GM10248 (cell line): ENCODE data around the gene SEC61B.
A peak's percentile ranks its signal among the peaks of the same experiment; 100 is the strongest.

Experiments
- CTCF ChIA-PET: fragments of 300-600 bp; sonication (Branson Sonifier 250); formaldehyde crosslinking; extraction: SDS; loops from one replicate; lab custom pipeline; 2021; ENCODE audit warnings: antibody characterized with exemption; lab: Yijun Ruan, JAX
- POLR2A ChIA-PET: fragments of 350-650 bp; sonication (Branson Sonifier 250); formaldehyde crosslinking; extraction: SDS; loops from one replicate; lab custom pipeline; 2020; ENCODE audit warnings: antibody characterized with exemption; lab: Yijun Ruan, JAX
- DNase-seq: peaks from one replicate; pipeline ENCODE4 v3.0.0; 2012; ENCODE audit errors: extremely low spot score
- TF ChIP-seq, protein P1 (sequence below): IDR thresholded peaks from 2 replicates; pipeline ENCODE4 v1.5.1; 2012; ENCODE audit warnings: mild to moderate bottlenecking, low read depth; ENCODE audit errors: extremely low read depth, missing control alignments, control extremely low read depth

SEC61B gene

DNA sequence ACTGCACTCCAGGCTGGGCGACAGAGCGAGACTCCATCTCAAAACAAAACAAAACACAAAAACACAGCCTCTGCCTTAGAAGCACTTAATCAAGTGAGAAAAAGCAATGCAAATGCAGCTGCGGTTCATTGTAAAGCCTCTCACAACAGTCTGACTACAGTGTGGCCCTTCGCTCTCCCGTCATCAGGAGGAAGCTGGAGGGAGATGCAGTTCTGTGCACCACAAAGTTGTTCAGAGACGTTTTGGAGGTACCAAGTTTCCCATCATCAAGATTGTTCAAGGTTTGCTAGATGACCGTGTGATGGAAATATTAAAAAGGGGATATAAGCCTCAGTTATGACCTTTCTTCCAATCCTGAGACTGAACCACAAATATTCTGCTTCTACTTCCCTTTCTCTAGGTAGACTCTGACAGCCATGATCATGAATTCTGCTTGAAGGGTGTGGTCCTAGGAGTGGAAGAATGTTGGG lies 40.9 kb downstream of the SEC61B start:
- TF ChIP-seq, protein P1, sequence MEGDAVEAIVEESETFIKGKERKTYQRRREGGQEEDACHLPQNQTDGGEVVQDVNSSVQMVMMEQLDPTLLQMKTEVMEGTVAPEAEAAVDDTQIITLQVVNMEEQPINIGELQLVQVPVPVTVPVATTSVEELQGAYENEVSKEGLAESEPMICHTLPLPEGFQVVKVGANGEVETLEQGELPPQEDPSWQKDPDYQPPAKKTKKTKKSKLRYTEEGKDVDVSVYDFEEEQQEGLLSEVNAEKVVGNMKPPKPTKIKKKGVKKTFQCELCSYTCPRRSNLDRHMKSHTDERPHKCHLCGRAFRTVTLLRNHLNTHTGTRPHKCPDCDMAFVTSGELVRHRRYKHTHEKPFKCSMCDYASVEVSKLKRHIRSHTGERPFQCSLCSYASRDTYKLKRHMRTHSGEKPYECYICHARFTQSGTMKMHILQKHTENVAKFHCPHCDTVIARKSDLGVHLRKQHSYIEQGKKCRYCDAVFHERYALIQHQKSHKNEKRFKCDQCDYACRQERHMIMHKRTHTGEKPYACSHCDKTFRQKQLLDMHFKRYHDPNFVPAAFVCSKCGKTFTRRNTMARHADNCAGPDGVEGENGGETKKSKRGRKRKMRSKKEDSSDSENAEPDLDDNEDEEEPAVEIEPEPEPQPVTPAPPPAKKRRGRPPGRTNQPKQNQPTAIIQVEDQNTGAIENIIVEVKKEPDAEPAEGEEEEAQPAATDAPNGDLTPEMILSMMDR, result no peak
- CTCF ChIA-PET, result interaction anchor here (1.6 to 2.2 kb wide), 4 partner anchors 23 to 78 kb away, joined by 3 to 10 read pairs (median 6); no protein-coding TSS in a partner anchor
- DNase-seq, result peak; percentile 41
- POLR2A ChIA-PET, result interaction anchor here (0.8 to 1.1 kb wide), 2 partner anchors 31 to 559 kb away, joined by 4 read pairs; partner anchors contain the start of gene NR4A3

DNA sequence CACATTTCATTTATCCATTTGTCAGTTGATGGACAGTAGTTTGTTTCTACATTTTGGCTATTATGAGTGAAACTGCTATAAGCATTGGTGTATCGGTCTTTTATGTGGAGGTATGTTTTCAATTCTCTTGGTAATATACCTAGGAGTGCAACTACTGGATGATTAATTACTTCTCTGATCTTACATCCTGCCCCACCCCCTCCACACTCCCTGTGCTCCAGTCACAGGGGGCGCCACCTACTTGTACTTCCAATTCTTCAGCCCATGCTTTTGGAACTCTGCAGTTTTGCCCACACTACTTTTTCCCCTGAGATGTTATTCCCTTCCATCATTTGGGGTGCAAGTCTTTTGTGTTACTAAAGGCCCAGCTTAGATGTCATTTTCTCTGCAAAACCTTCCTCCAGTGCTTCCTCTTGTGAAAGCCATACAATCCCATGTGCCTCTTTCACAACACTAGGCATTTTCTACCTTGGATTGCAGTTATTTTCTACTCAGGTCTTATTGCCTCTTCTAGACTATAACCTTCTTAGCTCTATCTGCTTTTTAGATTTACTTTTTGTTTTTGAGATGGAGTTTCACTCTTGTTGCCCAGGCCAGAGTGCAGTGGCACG lies 42.1 kb downstream of the SEC61B start:
- ChIA-PET CTCF (interaction anchor here (1.8 to 3.3 kb wide), 4 partner anchors 10 to 32 kb away, joined by 6 to 27 read pairs (median 12); no protein-coding TSS in a partner anchor), POLR2A (no interaction called here)
- TF ChIP-seq, protein P1, result no peak
- no peak for DNase-seq

DNA sequence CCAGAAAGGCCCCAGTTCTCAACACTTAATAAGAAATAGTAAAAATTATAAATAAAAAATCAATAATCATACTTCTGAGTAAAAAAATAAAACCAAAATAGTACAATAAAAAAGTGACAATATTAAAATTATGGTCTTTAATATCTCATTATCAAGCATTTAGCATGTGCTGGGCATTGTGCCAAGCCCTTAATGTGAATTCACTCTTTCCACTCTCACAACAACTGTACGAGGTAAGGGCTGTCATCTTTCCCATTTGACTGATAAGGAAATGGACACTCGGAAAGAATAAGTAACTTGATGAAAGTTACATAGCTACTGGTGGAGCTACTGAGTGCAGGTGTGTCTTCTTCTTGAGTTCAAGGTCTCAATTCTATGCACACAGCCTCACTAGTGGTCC lies 43.6 kb downstream of the SEC61B start:
- TF ChIP-seq, protein P1, result no peak
- DNase-seq, result no peak
- ChIA-PET CTCF (interaction anchor here (0.6 to 3.3 kb wide), 29 partner anchors 8 to 1059 kb away, joined by 3 to 27 read pairs (median 4); no protein-coding TSS in a partner anchor), POLR2A (no interaction called here)

DNA sequence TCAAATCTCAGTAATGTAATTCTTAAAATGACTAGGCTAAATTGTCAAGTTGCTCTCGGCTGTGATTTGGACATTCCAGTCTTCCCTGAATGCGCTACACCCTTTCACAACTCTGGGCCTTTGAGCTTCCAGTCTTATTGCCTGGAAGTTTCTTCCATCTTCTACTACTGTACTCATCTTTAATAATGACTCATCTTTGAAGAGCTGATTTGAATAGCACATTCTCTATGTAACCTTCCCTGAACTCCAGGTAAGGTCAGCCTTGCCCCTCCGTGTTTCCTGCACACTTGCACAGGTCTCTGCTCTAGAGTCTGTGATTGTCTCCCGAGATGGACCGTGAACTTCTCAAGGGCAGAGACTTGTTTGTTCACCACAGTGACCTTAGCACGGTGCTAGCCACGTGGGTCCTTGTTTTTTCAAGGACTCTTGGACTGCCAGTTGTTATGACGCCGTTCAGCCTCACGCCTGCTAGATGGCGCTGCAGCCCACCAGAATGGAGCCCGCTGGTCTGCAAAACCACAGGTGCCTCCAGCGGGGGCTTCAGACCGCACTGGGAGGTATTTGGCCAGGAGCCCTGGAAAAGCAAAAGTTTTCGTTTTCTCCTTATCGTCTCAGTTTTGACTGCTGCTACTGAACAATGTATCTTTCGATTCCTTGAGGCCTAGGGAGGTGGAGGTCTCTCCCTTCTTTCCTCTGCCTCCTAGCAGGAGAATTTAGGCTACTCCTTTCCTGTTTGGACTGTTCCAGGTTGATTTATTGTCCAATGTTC lies 44.4 kb downstream of the SEC61B start:
- CTCF ChIA-PET, result interaction anchor here (0.6 to 3.3 kb wide), 24 partner anchors 8 to 1058 kb away, joined by 3 to 27 read pairs (median 4); no protein-coding TSS in a partner anchor
- DNase-seq, result peak; percentile 64
- POLR2A ChIA-PET, result no interaction called here
- TF ChIP-seq, protein P1, result peak; percentile 92

DNA sequence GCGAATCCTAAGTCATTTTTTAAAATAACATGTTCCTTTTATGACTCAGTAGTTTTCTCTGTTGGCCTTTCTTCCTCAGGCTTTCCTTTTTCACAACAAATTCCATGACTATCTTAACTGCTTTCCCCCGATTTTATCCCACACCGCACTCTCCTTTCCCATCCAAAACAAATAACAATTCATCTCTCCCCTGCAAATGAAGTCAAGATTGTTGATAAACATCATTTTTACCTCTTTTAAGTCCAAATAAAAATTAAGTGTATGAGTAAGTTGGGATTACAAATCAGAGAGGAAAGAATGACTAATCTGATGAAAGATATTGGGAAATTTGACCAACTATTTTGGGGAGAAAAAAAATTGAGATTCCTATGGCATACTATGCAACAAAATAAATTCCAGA lies 47.3 kb downstream of the SEC61B start:
- ChIA-PET POLR2A (no interaction called here), CTCF (interaction anchor here (1.3 to 2.0 kb wide), 2 partner anchors 11 to 34 kb away, joined by 4 to 6 read pairs; no protein-coding TSS in a partner anchor)
- TF ChIP-seq, protein P1, result no peak
- no peak for DNase-seq

DNA sequence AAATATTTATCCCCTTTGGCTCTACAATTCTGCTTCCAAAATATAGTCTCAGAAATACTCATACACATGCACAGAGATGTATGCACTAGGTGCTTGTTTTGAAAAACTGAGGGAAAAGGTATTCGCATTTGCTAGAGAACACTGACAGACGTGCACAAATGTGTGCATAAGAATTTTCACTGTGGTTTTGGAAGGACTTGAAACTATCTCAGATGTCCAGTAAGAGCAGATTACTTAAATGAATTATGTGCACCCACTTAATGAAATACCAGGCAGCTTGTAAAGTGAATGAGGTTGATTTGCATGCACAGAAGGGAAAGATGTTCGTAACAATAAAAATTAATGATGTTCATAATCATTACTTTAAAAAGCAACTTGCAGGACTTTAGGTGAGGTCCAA lies 48.4 kb downstream of the SEC61B start:
- ChIA-PET POLR2A (no interaction called here), CTCF (no interaction called here)
- no peak for DNase-seq
- TF ChIP-seq, protein P1, result no peak
